Left ventricle myocardium inferior (tissue), 1 donor: Measurements from ENCODE around the gene GFER. TPM values are rescaled to one million over a fixed set of nuclear protein-coding genes. Genes with fewer than 3 reads are reported as not detected.
A peak's percentile ranks its signal among the peaks of the same experiment; 100 is the strongest.
"Not testable (repeated sequence)": the region's sequence is repeated elsewhere in the genome, so short reads cannot be mapped to it uniquely, and the experiment has no call there.

Experiments
- DNase-seq: peaks from one replicate; pipeline ENCODE4 v3.0.0-alpha.2; 2020
- H3K27ac ChIP-seq: fragments of 200-600 bp; replicated peaks from 2 replicates; pipeline ENCODE4 v1.8.0; 2021
- H3K27me3 ChIP-seq: fragments of 200-600 bp; 2 replicates; pipeline ENCODE4 v1.8.0; 2021; ENCODE audit warnings: low read depth
- H3K36me3 ChIP-seq: fragments of 200-600 bp; 2 replicates; pipeline ENCODE4 v1.8.0; 2021
- H3K4me1 ChIP-seq: fragments of 200-600 bp; 2 replicates; pipeline ENCODE4 v1.8.0; 2021
- H3K4me3 ChIP-seq: fragments of 200-600 bp; 2 replicates; pipeline ENCODE4 v1.8.0; 2021; ENCODE audit warnings: mild to moderate bottlenecking, moderate library complexity
- H3K9me3 ChIP-seq: fragments of 200-600 bp; replicated peaks from 2 replicates; pipeline ENCODE4 v1.8.0; 2021
- intact Hi-C: fragments of 100-400 bp; cut with micrococcal nuclease; formaldehyde crosslinking; loops from one replicate; pipeline ENCODE4 v1.11.0; 2022
- long read RNA-seq: library from polyadenylated mRNA; unstranded; transcript quantifications from one replicate; pipeline ENCODE4 v2.0.0, GENCODE V29; 2021
- total RNA-seq: library from RNA; stranded (reverse); fragmentation: NEBNext Ultra II Directional; extraction: Animal tissue kit (Norgen Biotek cat#: 25700); gene quantifications from one replicate; pipeline ENCODE4 v1.2.1, GENCODE V29; 2021
- TF ChIP-seq, protein P1 (sequence below): fragments of 200-600 bp; IDR thresholded peaks from 2 replicates; pipeline ENCODE4 v1.8.0; 2021; ENCODE audit warnings: antibody characterized with exemption, mild to moderate bottlenecking, borderline replicate concordance
- donor health status: DM: no; HTN: yes; CAD: no; lungs with severe emphysema.

Gene GFER
- total RNA-seq, result 23.3 TPM
- long read RNA-seq, transcript GFER-201 (3 exons, 2,345 nt), result major isoform, 21 of 31 reads
- long read RNA-seq, transcript GFER-203 (2 exons, 1,365 nt), result minor isoform, 6 of 31 reads
- long read RNA-seq, partial matches to known transcripts, result 0 of 31 reads
- long read RNA-seq, other reads (novel, unspliced or antisense), result 4 of 31 reads

DNA sequence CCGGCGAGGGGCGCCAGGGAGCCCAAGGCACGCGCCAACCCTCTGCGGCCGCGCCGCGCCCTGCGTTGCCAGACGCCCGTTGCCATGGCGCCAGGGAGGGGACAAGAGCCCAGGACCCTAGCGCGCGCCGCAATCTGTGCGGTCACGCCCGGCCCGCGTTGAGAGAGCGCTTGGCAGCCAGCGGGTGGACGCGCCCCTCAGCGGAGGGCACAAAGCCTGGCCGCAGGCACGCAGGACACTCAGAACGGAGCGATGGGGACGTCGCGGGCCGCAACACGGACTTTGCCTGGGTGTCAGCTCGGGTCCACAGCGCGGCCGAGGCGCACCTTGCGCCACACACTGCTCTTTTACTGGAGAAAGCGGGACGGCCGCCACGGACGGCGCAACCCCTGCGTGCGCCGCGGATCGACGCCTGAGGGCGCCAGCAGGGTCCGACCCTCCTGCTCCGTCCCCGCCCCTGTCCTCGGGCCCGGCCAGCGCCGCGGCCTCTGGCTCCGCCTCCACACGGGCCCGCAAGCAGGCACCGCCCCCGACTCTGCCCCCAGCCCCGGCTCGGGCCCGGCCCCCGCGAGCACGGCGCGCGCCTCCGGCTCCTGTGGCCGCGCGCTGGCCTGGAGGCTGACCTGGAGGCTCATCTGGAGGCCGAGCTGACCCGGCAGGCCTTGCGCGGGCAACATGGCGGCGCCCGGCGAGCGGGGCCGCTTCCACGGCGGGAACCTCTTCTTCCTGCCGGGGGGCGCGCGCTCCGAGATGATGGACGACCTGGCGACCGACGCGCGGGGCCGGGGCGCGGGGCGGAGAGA lies at the start of gene GFER:
Gene GFER, plus strand, starts transcription at position 650 of the 803 bp plus-strand sequence. Its CDS starts 26 bp downstream, at position 676.
- Histone ChIP-seq H3K4me1 (peaks cover 49% of the 10 kb centered on the region), H3K36me3 (peaks cover 26% of the 10 kb centered on the region), H3K4me3 (peak within 1 kb of the TSS; percentile 88), H3K27me3 (peaks cover 58% of the 10 kb centered on the region), H3K27ac (peak within 1 kb of the TSS; percentile 88), H3K9me3 (no peaks in the 10 kb centered on the region)
- TF ChIP-seq, protein P1, sequence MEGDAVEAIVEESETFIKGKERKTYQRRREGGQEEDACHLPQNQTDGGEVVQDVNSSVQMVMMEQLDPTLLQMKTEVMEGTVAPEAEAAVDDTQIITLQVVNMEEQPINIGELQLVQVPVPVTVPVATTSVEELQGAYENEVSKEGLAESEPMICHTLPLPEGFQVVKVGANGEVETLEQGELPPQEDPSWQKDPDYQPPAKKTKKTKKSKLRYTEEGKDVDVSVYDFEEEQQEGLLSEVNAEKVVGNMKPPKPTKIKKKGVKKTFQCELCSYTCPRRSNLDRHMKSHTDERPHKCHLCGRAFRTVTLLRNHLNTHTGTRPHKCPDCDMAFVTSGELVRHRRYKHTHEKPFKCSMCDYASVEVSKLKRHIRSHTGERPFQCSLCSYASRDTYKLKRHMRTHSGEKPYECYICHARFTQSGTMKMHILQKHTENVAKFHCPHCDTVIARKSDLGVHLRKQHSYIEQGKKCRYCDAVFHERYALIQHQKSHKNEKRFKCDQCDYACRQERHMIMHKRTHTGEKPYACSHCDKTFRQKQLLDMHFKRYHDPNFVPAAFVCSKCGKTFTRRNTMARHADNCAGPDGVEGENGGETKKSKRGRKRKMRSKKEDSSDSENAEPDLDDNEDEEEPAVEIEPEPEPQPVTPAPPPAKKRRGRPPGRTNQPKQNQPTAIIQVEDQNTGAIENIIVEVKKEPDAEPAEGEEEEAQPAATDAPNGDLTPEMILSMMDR, result peak; percentile 60
- DNase-seq, result peak; percentile 92
- intact Hi-C loops, result no loop called here

DNA sequence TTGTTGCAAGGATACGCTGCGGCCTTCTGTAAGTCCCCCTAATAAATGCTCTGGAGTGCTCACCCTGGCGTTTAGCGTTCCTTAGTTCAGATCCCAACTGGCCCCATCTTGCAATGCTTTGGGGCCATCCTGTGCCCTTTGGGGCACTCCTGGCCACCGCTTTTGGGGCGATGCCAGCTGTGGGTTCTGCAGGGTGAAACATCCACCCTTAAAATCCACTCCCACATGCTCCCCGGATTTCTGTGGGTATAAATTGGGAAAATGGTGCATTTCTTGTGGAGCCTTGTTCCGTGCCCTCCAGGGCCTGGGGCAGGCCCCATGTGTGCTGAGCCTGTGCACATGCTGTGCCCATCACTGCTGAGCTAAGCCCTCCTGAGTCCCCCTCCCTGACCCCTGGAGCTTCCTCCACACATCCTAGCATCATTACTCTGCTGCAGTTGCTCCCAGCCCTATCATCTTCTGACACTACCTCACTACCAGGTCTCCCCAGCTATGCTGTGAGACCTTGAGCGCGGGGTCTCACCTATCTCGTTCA lies 47.0 kb upstream of the GFER start:
- peaks cover 37% of the 10 kb centered on the region for H3K36me3 ChIP-seq
- H3K4me3 ChIP-seq, result no peak overlapping the region
- TF ChIP-seq, protein P1, result no peak
- H3K4me1 ChIP-seq, result peaks cover 8% of the 10 kb centered on the region
- H3K27ac ChIP-seq, result no peak overlapping the region
- H3K9me3 ChIP-seq, result no peaks in the 10 kb centered on the region
- no peak for DNase-seq
- intact Hi-C loops, result no loop called here
- no peaks in the 10 kb centered on the region for H3K27me3 ChIP-seq

DNA sequence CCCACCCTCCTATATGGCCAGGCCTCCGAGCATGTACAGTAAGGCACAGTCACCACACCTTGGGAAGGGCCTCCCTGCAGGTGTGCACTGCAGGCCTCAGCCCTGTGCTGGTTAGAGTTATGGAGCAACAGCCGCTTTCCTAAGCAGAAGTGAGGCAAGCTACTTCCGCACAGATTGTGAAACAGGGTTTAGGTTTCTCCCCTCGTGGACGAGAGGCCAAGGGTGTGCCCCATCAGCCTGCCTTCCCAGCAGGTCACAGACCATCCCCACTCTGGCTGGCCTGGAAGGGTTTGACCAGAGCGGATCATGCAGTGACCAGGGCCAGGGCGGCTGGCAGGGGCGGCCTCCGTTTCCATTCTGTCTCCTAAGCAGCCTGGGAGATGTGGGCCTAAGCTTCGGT lies 45.7 kb upstream of the GFER start:
- Histone ChIP-seq H3K4me3 (no peak overlapping the region), H3K27ac (no peak overlapping the region)
- intact Hi-C loops, result no loop called here

DNA sequence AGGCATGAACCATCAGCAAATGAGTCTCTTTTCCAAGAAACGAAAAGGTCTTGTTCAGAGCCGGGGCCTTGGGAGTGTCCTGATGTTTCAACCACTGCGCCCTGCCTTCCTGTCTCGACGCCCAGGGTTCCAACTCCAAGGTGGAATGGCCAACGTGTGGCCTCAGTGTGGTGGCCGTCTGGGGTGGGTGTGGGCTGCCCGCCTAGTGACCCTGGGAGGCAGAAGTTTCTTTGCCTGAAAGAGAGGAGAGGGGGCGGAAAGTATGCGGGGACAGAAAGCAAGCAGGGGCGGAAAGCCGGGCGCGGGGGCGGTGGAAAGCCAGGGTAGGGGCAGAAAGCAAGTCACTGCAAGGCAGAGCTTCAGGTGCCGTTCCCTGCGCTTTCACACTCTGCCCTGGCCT lies 45.1 kb upstream of the GFER start:
- H3K4me1 ChIP-seq, result peaks cover 24% of the 10 kb centered on the region
- H3K27me3 ChIP-seq, result no peaks in the 10 kb centered on the region
- H3K9me3 ChIP-seq, result no peaks in the 10 kb centered on the region
- no peak overlapping the region for H3K4me3 ChIP-seq
- TF ChIP-seq, protein P1, result no peak
- peaks cover 37% of the 10 kb centered on the region for H3K36me3 ChIP-seq
- H3K27ac ChIP-seq, result no peak overlapping the region
- no peak for DNase-seq
- intact Hi-C loops, result no loop called here

More for the DNA sequence above, 45.7 kb upstream of the GFER start:
- no peak for DNase-seq
- Histone ChIP-seq H3K4me1 (peaks cover 19% of the 10 kb centered on the region), H3K36me3 (peaks cover 37% of the 10 kb centered on the region), H3K27me3 (no peaks in the 10 kb centered on the region), H3K9me3 (no peaks in the 10 kb centered on the region)
- TF ChIP-seq, protein P1, result no peak

DNA sequence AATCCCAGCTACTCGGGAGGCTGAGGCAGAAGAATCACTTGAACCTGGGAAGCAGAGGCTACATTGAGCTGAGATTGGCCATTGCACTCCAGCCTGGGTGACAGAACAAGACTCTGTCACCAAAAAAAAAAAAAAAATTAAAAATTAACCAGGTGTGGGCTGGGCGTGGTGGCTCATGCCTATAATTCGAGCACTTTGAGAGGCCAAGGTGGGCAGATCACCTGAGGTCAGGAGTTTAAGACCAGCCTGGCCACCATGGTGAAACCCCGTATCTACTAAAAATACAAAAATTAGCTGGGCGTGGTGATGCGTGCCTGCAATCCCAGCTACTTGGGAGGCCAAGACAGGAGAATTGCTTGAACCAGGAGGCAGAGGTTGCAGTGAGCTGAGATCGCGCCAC lies 44.2 kb upstream of the GFER start:
- peaks cover 27% of the 10 kb centered on the region for H3K4me1 ChIP-seq
- H3K9me3 ChIP-seq, intact Hi-C loops, H3K27ac ChIP-seq, H3K4me3 ChIP-seq, DNase-seq, H3K27me3 ChIP-seq: not testable (repeated sequence)
- peaks cover 37% of the 10 kb centered on the region for H3K36me3 ChIP-seq
